DMS53 treated with DMSO at 0.1 percent for 48 hours (cell line): ENCODE data around the gene GJB6.
A peak's percentile ranks its signal among the peaks of the same experiment; 100 is the strongest.
"Not testable (repeated sequence)": the region's sequence is repeated elsewhere in the genome, so short reads cannot be mapped to it uniquely, and the experiment has no call there.

Experiments
- DNase-seq: peaks from one replicate; lab custom pipeline; 2025; ENCODE audit not compliant: unreplicated experiment; lab: John Stamatoyannopoulos, UW

GJB6 gene

DNA sequence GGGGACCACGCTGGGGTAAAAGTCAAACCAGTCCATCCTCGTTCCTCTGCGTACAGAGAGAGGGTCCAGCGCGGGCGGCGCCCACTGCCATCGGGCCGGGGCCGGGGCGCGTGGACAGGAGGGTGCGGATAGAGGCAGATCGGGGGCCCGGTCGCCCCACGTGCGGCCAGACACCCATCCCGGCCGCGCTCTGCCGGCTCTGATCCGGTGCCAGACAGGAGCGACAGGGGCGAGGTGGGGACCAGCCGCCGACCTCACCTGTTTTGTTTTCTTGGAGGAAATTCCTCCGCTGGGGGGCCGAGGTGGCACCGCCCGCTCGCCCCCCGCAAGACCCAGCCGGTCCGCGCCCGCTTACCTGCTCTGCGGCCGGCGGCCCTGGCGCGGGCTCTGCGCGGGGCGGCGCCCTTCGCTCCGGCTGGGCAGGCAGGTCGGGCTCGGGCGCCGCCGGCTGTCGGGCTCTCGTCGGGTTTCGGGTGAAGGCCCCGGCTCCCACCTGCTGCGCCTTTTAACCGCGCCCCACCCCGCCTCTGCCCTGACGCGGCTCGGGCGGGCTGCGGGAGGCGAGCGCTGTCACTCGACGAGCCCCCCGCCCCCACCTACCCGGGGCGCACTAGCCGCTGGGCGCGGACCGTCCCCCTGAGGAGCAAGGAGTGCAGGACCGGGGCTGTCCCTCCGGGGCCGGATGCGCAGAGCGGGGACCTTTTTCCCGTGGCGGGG lies at the start of gene GJB6:
GJB6 (minus strand) TSS at position 481 of the 717 bp plus-strand sequence. CDS start 8,839 bp downstream, outside the sequence.
- DNase-seq: peak; percentile 5

DNA sequence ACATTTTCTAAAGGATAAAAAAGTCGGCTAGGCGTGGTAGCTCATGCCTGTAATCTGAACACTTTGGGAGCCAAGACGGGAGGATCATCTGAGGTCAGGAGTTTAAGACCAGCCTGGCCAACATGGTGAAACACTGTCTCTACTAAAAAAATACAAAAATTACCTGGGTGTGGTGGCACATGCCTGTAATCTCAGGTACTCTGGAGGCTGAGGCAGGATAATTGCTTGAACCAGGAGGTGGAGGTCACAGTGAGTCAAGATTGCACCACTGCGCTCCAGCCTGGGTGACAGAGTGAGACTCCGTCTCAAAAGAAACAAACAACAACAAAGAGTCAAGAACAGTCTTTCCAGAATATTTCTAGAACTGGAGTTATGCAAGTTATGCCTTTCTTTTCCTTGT lies 44.8 kb upstream of the GJB6 start:
- DNase-seq: not testable (repeated sequence)

DNA sequence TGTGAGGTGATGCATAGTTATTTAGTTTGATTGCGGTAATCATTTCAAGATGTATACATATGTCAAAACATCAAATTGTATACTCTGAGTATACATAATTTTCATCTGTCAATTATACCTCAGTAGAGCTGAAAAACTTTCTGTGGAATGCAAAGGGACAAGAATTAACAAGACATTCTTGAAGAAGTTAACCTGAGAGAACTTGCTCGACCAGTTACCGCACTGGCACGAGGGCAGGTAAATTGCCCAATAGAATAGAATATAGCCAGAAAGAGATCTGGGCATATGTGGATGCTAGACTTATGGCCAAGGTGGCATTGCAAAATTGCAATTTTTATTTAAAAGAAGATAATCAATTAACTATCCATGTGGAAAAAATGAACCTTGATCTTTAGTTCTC lies 42.3 kb upstream of the GJB6 start:
- no peak for DNase-seq

DNA sequence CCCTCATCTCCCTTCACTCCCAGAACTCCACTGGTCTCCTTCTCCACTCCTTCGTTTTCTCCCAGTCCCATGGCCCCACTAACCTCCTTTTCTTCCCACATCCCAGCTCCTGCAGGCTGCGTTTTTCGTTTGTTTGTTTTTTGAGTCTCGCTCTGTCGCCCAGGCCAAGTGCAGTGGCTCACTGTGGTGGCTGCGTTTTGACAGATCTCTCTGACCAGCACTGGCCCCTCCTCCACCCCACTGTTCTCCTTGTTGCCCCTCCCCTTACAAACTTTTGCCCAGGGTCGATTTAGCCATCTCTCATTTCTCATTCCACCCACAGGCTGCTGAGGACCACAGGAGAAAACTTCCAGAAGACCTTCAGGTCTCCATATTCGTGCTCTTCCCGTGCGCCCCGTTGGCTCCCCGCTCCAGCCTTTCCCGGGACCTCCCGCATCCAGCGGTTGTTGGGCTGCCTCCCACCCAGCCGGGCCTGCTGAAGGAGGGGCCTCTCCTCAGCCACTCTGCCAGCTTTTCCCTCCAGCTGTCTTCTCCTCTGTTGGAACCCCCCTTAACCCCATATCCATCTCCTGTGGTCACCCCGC lies 40.6 kb upstream of the GJB6 start:
- no peak for DNase-seq

DNA sequence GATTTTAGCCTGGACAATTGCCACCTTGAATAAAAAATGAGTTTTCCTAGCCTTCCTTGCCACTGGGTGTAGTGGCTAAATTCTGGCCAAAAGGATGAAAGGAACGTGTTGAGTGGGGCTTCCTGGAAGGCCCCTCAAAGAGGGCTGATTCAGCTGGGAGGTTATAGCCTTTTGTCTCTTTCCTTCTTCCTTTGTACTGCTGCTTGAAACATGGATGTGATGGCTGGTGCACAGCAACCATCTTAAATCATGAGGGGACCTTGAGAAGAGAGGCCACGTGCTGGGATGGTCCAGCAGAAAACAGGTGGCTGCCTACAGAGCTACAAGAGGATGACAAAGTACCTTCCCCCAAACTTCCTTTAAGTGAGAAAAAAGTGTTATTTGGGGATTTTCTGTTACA lies 40.0 kb upstream of the GJB6 start:
- no peak for DNase-seq

DNA sequence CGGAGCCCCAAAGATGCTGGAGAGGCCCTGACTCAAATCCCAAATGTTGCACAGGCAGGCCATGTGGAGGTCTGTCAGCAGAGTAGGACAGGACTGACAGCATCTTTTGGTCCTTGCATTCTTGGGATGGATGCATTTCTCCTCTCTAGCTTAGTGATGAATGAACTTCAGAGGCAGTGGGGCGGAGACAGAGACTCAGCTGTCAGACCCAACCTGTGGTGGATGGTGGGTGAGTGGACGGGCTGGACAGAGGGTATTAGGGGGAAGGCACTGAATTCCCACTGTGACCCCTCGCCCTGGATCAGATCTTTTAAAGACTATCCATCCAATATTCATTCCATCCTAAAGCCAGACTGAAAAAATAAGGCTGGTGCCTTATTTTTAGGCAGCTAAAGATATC lies 39.3 kb upstream of the GJB6 start:
- no peak for DNase-seq

DNA sequence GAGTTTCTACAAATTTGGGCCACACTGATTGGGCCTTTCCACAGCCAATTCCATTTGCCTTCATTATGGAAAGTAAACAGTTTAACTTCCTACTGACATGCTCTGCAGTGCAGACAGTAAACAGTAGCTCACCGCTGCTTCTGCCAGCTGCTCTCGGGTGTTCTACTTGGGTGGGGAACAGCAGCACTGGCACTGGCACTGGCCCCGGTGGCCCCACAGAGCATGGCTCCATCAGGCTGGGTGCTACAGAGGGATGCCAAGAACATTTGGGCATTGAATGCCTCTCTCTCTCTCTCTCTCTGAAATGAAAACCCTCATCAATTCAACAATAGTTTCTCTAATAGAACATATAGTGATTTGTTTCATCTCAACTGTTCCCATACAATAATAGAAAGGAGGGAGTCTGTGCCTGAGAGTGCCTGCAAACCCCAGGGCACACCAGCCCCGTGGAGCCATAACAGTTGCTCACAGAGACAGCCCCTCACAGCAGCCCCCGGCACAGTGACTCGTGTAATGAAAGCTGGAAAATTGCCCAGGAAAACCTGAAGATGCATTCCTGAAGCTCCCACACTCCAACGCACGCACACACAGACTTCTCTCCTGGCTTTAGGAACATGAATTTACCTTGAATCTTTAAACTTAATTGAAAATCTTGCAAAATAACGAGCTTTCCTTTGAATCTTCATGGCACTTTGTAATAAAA lies 38.2 kb upstream of the GJB6 start:
- no peak for DNase-seq

DNA sequence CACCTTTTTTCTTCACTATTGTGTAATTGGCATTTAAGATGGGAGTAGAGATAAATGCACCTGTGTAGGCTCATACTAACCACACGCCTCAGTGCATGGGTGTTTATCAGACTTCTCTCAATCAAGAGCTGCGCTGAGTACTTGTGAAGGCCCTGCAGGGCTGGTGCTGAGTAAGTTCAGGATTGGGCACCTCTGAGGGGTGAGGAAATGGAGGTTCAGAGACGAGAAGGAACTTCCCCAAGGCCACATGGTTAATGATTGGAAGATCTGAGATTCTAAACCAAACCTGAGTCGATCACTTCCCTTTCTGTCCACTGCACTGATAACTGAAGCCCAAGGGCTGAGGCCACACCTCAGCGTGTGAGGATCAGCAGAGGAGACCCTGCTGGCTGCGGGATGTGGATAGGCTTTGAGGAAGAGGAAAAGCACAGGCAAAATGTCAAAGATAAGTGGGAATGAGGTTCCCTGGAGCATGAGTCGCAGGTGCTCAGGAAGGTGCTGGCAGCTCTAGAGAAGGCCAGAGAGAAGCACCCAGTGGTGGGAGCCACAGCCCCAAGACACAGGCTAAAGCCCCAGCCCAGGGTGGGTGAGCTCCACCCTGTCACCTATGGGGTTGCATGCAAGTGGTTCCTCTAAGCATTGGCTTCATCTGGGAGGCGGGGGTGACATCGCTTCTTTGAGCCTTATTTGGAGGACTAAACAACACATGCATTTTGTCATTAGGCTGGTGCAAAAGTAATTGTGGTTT lies 32.3 kb upstream of the GJB6 start:
- no peak for DNase-seq

DNA sequence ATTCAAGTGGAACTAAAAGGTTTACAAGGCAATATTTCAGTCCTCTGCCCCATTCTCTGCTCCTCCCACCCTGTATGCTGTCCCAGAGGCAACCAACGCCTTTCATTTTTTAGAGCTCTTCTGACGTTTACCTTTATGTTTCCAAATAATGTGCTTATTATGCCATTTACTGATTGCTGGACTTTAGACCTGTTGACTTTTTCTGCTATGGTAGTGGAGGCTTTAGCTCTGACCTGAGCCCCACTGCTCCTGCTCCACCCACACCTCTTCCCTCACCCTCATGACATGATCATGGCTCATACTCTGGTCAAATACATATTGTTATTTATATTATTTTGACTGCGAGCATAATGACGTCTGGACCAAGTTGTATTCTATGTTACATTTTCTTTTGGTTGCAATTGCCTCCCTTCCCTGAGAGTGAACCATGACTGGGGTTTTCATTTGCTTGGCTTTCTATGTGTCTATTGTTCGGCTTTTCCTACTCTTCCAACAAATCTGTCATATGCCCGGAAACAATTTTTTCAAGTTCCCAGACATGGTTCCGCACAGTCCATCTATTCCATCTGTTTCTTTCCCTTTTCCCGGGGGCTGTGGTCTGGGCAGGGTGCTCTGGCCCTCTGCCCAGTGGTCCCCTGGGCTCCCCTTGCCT lies 31.4 kb upstream of the GJB6 start:
- DNase-seq: no peak

DNA sequence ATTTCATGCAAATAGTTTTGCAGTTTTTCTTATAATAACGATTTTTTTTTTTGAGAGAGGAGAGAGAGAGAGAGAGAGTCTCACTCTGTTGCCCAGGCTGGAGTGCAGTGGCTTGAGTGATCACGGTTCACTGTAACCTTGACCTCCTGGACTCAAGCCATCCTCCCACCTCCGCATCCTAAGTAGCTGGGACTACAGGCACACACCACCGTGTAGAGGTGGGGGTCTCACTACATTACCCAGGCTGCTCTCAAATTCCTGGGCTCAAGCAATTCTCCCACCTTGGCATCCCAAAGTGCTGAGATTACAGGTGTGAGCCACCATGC lies 26.8 kb upstream of the GJB6 start:
- DNase-seq: no peak

DNA sequence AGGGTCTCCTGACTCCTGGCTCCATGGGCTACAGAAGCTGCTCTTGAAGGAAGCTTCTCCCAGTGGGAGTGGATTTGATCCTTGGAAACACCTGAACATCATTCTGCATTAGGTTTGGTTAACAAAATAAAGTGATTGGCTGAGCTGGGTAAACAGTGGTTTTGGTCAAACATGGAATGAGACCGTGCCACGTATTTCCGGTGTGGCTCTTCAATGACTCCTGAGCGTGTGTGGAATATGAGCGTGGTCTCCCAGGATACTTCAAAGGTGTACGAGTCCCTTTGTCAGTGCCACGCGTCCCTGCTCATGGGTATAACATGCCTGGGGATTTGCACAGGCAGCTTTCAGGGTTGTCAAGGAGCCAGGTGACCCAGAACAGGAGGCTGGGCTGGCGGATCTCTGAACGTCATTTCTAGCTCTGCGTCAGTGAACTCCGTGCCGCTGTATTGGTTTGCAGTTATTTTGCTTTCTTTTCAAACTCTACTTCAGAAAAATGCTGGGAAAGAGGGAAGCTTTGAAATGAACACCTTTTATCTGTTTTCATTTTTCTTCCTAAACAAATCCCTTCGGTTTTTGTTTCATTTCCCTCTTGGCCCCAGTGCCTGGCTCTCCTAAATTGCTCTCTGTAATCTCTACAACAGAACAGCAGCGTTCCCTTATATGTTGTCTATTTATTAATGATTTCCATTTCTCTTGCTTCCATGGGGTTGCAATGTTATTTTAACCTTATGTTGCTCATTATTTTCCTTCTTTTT lies 26.3 kb upstream of the GJB6 start:
- DNase-seq: peak; percentile 32

DNA sequence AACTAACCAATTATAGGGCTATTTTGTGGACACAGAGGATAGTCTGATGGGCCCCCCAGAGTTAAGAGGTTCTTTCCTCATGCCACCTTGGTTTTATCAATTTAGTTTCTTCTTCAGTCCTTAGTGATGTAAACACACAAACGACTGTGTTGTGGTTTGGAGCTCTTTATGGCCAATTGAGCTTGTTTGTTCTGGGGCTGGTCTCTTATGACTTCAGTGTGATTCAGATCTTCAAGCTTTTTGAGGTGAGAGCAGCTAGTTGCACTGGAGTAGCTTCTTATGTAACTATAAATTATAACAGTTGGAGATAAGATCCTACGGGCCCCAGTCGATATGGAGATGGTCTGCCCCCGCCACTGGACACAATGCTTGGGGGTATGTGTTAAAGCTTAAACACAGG lies 22.0 kb upstream of the GJB6 start:
- no peak for DNase-seq

DNA sequence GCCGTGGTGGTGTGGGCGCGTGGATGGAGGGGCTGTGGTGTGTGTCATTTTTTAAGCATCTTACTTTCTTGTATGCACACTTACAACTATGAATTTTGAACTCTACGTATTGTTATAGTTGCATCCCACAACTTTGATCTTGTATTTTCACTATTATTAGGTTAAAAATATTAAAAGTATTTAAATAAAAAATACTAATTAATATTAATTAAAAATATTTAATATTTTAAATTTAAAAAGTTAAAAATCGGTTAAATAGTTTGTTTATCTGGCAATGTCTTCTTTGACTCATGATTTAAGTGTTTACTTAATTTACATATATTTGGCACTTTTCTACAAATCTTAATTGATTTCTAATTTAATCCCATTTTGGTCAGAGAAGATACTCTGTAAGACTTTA lies 17.8 kb upstream of the GJB6 start:
- DNase-seq: no peak

DNA sequence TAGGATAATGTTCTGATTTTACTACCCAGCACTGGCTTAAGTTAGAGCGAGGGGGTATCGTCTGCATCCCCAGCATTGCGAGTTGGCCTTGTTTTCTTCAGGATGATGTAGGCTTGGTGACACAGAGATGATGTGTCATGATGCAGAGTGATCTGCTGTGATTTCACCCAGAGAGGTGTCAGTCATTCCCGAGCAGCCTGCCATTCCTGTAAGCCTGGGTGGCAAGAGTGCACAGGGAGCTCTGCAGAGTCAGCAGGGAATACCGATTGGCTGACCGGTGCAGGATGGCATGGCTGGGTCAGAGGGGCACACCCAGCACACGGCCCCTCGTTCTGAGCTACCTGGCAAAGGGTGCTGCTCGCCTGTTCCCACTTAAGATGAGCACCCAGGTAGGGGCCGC lies 15.8 kb upstream of the GJB6 start:
- no peak for DNase-seq

DNA sequence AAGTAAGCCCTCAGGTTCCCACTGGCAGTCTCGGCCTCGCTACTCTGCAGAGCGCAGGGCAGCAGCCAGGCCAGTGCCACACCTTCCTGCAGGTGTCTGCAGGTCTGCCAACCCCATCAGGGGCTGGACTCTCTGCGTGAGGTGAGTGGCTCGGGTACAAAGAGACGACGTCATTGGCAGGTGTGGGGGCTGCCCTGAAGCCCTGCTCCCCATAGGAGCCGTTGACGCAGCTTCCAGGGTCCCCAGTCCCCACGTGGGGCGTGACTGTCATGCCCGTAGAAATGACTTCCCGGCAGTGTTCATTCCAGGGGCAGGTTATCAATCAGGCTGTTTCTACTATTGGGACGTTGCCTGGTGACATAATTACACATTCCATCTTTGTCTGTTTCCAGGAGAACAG lies 15.3 kb upstream of the GJB6 start:
- no peak for DNase-seq

DNA sequence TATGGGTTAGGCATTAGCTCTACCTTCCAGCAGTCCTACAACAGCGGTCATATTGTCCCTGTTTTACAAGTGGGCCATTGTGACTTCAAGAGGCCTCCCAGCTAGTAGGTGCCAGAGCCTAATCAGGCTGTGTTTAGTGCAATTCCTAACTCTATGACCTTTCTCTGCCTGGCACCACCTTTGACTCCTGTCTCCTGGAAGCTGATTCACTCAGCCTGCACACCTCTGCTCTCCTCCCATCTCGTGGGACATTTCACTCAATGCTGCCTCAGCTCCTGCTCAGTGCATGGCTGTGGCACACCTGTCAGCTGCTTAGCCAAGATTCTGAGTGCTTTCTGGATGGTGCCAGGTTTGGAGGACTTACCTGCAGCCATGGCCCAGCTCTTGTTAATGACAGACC lies 9.5 kb upstream of the GJB6 start:
- no peak for DNase-seq

DNA sequence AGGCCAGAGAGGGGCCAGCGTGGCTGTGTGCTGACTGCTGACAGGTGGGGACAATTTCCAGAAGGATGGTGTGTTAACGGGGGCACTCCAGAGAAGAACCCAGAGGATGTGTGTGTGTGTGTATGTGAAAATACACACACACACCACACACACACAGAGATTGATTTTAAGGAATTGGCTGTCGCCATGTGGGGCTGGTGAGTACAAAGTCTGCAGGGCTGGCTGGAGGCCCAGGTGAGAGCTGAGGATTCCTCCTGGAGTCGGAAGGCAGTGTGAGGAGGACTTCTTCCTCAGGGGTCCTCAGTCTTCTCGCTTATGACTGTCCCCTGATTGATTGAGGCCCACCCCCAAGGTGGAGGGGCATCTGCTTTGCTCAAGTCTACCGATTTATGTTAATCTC lies 7.6 kb upstream of the GJB6 start:
- DNase-seq: no peak

DNA sequence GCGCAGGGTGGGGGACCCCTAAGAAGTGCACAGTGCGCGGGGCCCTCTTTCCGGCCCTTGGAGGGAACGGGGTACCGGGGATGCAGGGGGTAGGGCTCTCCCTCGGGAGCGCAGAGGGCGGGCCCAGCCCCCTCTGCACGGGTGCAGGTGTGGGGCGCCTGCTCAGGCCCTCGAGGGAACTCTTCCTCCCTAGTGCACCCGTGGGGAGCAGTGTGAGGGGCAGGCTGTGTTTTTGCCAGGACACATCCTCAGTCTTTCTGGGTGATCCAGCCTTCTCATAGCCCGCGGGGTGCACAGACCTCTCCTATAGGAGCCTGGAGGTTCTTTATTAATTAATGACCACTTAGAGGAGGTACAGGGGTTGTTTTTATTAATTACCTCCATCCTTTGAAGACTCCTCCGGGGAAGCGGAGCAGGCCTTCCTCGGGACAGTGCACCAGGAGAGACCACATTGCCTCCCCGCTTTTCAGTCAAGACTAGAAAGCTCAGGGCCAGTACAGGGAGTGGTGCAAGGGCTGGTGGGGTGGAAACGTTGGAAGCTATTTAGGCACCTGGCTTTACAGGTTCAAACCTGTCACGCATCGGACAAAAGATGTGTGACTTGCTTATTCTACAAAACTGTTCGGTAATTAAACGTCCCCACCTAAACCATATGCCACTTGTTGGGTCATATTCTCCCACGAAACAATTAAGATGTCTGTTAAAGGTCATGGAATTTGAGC lies 598 bp upstream of the GJB6 start:
- DNase-seq: no peak

DNA sequence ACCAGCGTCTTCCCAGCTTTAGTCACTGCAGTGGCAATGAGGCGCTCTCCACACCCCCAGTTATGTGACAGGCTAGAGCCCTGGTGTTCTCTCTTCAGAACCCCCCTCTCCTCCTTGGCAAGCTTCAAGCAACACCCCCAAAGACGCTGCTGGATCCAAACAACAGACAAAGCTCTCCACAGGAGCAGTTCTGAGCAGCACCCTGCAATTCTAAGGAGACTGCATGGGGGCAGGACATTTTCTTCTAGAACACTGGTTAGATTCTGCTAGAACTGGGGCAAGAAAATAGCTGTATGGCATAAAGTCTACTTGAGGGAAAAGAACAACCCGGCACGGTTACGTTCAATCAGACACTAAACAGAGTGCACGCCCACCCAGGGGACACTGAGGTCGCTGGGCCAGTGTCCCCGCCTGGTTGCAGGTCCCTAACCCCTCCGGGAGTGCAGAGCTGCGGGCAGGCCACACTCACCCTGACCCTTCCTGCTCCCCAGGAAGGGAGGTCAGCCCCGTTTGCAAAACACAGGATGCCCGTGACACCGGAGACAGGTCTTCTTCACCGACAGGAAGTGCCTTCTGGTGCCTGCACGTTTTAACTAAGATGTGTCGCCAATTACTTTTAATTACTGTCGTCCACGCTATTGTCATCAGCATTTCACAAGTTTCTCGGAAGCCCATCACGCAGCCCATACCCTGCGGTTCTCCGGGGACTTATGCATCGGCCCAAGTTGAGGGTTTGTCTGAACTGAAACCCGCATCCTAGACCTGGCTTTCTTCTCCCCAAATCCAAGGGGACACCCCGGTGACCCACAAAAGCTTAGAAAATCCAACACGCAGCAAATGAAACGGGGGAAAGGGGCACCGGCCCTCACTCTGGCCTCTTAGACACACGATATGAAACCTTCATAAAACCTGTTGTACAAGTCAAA lies 943 bp downstream of the GJB6 start:
- no peak for DNase-seq
